ENCODE measurements around the gene TRIO. TPM values are rescaled to one million over a fixed set of nuclear protein-coding genes. Genes with fewer than 3 reads are reported as not detected.
A peak's percentile ranks its signal among the peaks of the same experiment; 100 is the strongest.

Gene TRIO
- polyA plus RNA-seq, 2 donors = 10.3 to 22.8 TPM

DNA sequence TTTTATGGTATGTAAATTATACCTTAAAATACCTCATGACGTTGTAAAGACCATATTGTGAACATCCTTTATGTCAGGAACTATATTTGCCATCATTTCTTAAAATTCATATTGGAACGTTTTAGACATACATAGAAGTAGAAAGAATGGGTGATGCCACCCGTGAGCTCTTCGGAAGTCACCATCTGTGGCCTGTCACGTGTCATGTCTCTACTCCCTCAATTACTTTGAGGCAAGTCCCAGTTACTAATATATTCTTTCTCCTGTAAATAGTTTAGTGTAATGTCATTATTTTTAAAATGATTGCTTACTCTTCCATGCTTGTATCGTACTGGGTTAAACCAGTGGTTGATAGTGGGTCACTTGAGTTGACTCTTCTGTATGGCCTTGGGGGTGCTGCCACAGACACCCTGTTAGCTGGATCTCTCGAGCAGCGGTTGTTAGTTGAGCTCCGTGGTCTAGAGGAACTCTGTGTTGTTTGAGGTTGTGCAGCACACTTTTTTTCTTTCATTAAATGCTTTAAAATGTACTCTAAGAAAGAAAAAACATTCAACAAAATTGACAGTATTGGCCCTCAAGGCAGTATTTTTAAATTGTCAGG is 66.2 kb downstream of the TRIO start:
- Histone ChIP-seq H3K9me3 (ENCODE audit: control insufficient read depth in 2 of 2, insufficient read depth in 1 of 2, low read depth in 1 of 2, low read length in 1 of 2) (no peaks in the 10 kb centered on the region), H3K4me1 (ENCODE audit: control insufficient read depth in 2 of 2, insufficient read depth in 2 of 2, low read length in 1 of 2) (peaks cover 2 to 4% of the 10 kb centered on the region in 2 donors), H3K36me3 (ENCODE audit: control insufficient read depth in 2 of 2, insufficient read depth in 2 of 2, low read length in 1 of 2) (no peaks in the 10 kb centered on the region), H3K4me3 (ENCODE audit: low read depth in 1 of 2, low read length in 2 of 2) (no peak overlapping the region), H3K27me3 (ENCODE audit: control insufficient read depth in 1 of 2, insufficient read depth in 2 of 2, low read length in 2 of 2) (no peaks in the 10 kb centered on the region), H3K27ac (ENCODE audit: low read depth in 2 of 2, low read length in 1 of 2) (peak overlapping the region in 1 of 2 donors; percentile 53)
- WGBS, 2 donors = 81 to 83% methylated on average over 9 of the region's 9 CpGs

DNA sequence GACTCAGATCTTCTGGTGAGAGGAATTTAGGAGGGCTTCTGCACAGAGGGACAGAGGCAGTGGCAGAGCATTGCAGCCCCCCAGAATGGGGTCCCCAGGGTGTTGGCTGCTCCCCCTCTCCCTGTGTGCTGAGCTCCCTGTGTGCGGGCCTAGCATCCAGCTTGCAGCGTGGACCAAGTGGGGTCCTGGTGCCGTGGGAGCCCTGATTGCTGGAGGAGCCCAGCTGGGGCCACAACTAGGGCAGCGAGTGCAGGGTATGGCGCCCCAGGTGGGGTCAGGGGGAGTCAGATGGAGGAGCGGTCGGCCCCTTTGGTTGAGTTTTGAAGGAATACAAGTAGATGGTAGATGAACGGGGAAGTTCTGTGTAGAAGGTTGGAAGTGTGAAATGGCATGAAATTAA is 66.7 kb downstream of the TRIO start:
- no peak overlapping the region for H3K4me3 ChIP-seq (ENCODE audit: low read depth in 1 of 2, low read length in 2 of 2)
- no peaks in the 10 kb centered on the region for H3K36me3 ChIP-seq (ENCODE audit: control insufficient read depth in 2 of 2, insufficient read depth in 2 of 2, low read length in 1 of 2)
- H3K4me1 ChIP-seq (ENCODE audit: control insufficient read depth in 2 of 2, insufficient read depth in 2 of 2, low read length in 1 of 2) = peaks cover 2 to 4% of the 10 kb centered on the region in 2 donors
- H3K9me3 ChIP-seq (ENCODE audit: control insufficient read depth in 2 of 2, insufficient read depth in 1 of 2, low read depth in 1 of 2, low read length in 1 of 2) = no peaks in the 10 kb centered on the region
- no peak overlapping the region for H3K27ac ChIP-seq (ENCODE audit: low read depth in 2 of 2, low read length in 1 of 2)
- no peaks in the 10 kb centered on the region for H3K27me3 ChIP-seq (ENCODE audit: control insufficient read depth in 1 of 2, insufficient read depth in 2 of 2, low read length in 2 of 2)
- WGBS, 2 donors = 96 to 97% methylated on average over 8 of the region's 8 CpGs

DNA sequence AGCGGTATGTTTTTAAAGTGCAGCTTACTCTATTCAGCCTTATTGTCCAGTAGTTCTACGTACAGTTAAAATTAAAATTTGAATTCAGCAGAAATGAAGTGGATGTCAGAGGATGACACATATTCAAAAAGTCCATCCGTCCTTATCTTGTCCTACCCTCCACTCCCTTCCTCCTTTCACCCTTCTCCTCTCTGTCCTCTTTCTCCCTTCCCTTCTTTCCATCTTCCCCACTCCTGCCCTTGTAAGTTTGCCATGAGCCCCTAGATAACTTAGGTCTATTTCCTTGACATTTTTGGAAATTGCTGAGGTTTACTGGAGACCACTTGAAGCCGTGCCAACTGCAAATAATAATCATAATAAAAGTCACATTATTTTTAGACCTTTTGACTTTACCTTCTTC is 67.6 kb downstream of the TRIO start:
- Histone ChIP-seq H3K27me3 (ENCODE audit: control insufficient read depth in 1 of 2, insufficient read depth in 2 of 2, low read length in 2 of 2) (no peaks in the 10 kb centered on the region), H3K4me3 (ENCODE audit: low read depth in 1 of 2, low read length in 2 of 2) (no peak overlapping the region), H3K36me3 (ENCODE audit: control insufficient read depth in 2 of 2, insufficient read depth in 2 of 2, low read length in 1 of 2) (no peaks in the 10 kb centered on the region), H3K27ac (ENCODE audit: low read depth in 2 of 2, low read length in 1 of 2) (peak overlapping the region in 1 of 2 donors; percentile 15), H3K9me3 (ENCODE audit: control insufficient read depth in 2 of 2, insufficient read depth in 1 of 2, low read depth in 1 of 2, low read length in 1 of 2) (no peaks in the 10 kb centered on the region), H3K4me1 (ENCODE audit: control insufficient read depth in 2 of 2, insufficient read depth in 2 of 2, low read length in 1 of 2) (peaks cover 2 to 4% of the 10 kb centered on the region in 2 donors)
- 65 to 67% methylated on average over 4 of the region's 4 CpGs for WGBS, 2 donors

DNA sequence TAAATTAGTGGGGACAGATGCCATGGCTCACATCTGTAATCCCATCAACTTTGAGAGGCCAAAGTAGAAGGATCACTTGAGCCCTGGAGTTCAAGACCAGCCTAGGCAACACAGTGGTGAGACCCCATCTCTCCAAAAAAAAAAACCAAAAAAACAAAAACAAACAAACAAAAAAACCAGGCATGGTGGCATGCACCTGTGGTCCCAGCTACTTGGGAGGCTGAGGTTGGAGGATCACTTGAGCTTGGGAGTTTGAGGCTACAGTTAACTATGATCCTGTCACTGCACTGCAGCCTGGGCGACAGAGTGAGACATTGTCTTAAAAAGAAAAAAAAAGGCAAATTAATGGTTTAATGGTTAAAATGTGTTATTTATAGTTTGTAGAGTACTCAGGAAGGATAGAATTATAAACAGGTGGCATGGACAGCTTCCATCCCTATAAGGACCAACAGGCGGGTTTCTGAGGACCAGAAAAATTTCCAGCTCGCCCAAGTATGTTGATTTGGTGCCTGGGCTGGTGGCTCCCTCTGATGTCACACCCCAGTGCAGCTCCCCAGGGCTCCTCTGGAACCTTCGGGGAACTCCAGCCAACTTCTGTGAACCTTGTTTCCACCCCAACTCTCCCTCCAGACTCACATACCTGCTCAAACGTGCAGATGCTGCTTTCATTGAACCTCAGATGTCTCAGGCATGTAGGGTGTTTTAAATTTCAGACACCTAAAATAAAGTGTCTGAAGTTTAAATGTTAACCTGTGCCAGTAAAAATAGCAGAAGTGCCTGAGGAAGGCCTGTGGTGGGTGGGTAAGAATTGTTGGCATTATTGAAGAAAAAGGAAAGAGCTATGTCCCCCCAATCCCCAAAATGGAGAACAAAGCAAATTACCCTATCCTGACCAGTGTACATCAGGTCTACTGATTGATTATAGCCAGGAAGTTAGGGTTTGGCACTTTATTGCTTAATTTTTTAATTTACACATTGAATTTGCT is 69.0 kb downstream of the TRIO start:
- Histone ChIP-seq H3K27ac (ENCODE audit: low read depth in 2 of 2, low read length in 1 of 2) (no peak overlapping the region), H3K27me3 (ENCODE audit: control insufficient read depth in 1 of 2, insufficient read depth in 2 of 2, low read length in 2 of 2) (no peaks in the 10 kb centered on the region), H3K4me1 (ENCODE audit: control insufficient read depth in 2 of 2, insufficient read depth in 2 of 2, low read length in 1 of 2) (peaks cover 2 to 4% of the 10 kb centered on the region in 2 donors), H3K9me3 (ENCODE audit: control insufficient read depth in 2 of 2, insufficient read depth in 1 of 2, low read depth in 1 of 2, low read length in 1 of 2) (no peaks in the 10 kb centered on the region), H3K4me3 (ENCODE audit: low read depth in 1 of 2, low read length in 2 of 2) (no peak overlapping the region), H3K36me3 (ENCODE audit: control insufficient read depth in 2 of 2, insufficient read depth in 2 of 2, low read length in 1 of 2) (no peaks in the 10 kb centered on the region)
- 61 to 69% methylated on average over 5 of the region's 5 CpGs for WGBS, 2 donors

DNA sequence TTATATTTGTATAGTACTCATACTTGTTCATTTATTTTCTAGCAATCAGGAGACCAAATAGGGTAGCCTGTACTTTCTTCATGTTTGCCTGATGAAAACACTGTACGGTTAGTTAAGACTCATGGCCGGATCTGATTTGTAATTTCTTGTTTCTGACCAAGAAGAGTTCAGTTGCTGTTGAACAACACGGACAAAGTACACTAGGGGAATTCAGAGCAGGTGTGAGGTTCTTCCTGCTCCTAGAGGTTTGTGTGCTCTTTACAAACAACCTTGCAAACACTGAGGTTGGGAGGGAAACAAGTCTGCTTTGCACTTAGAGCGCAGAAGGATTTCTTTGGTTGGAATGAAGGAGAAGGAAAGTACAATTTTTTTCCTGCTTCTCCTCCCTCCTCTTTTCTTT is 69.7 kb downstream of the TRIO start:
- H3K36me3 ChIP-seq (ENCODE audit: control insufficient read depth in 2 of 2, insufficient read depth in 2 of 2, low read length in 1 of 2) = no peaks in the 10 kb centered on the region
- H3K27me3 ChIP-seq (ENCODE audit: control insufficient read depth in 1 of 2, insufficient read depth in 2 of 2, low read length in 2 of 2) = no peaks in the 10 kb centered on the region
- no peak overlapping the region for H3K27ac ChIP-seq (ENCODE audit: low read depth in 2 of 2, low read length in 1 of 2)
- H3K4me3 ChIP-seq (ENCODE audit: low read depth in 1 of 2, low read length in 2 of 2) = no peak overlapping the region
- WGBS, 2 donors = 46 to 63% methylated on average over 4 of the region's 4 CpGs
- H3K9me3 ChIP-seq (ENCODE audit: control insufficient read depth in 2 of 2, insufficient read depth in 1 of 2, low read depth in 1 of 2, low read length in 1 of 2) = no peaks in the 10 kb centered on the region
- H3K4me1 ChIP-seq (ENCODE audit: control insufficient read depth in 2 of 2, insufficient read depth in 2 of 2, low read length in 1 of 2) = peaks cover 0 to 4% of the 10 kb centered on the region in 2 donors

DNA sequence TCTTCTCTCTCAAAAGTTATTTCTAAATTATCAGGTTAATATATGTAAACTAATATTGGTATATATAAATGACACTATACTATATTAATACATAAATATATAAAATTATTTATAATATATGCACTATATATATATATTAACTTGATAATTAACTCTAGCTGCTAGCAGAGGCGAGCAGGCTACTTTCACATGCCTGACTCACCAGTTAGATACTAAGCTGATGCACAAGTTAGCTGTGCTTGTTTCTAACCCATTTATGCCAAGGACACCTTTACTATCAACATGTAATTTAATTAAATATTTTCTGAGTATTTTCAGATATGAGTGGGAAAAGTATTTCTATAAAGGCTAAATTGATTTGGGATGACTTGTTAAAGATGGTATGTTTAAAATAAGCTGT is 70.1 kb downstream of the TRIO start:
- 76 to 78% methylated on average over 1 of the region's 1 CpG for WGBS, 2 donors

DNA sequence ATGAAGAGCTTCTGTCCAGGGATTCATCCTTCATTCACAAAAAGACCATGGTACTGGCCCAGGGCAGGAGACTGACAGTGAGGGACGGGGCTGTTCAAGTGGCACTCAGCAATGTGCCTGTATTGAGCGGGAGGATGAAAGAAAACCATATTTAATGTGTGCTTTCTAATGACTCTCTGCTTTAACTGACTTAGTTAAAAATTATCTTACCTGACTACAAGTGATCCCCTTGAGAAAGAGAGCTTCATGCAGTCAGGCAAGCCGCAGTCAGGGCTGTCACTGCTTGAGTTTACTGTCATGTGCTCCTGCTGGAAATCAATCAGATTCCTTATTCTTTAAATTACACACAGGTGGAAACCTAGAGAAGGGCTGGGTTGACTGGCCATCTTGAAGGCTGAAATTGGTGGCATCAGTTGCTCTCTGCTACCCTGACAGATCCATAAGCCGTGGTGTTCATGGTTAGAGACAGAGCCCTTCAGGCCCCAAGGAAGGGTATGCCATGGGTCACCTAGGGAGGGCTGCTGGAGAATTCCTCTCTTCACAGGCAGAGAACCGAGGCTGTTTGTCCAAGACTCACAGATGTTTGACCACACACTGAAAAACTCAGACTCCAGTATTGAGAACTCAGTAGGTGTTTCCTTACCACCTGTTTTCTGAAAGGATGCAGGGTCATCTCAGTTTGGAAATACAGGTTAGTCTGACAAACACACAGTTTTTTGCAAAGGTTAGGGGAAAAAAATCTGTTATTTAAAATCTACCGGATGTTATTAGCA is 70.9 kb downstream of the TRIO start:
- Histone ChIP-seq H3K4me3 (ENCODE audit: low read depth in 1 of 2, low read length in 2 of 2) (no peak overlapping the region), H3K36me3 (ENCODE audit: control insufficient read depth in 2 of 2, insufficient read depth in 2 of 2, low read length in 1 of 2) (no peaks in the 10 kb centered on the region), H3K27me3 (ENCODE audit: control insufficient read depth in 1 of 2, insufficient read depth in 2 of 2, low read length in 2 of 2) (no peaks in the 10 kb centered on the region), H3K4me1 (ENCODE audit: control insufficient read depth in 2 of 2, insufficient read depth in 2 of 2, low read length in 1 of 2) (peaks cover 0 to 4% of the 10 kb centered on the region in 2 donors), H3K9me3 (ENCODE audit: control insufficient read depth in 2 of 2, insufficient read depth in 1 of 2, low read depth in 1 of 2, low read length in 1 of 2) (no peaks in the 10 kb centered on the region), H3K27ac (ENCODE audit: low read depth in 2 of 2, low read length in 1 of 2) (peak overlapping the region in 1 of 2 donors; percentile 9)
- 73 to 84% methylated on average over 6 of the region's 6 CpGs for WGBS, 2 donors

More for the DNA sequence above, 70.1 kb downstream of the TRIO start:
- no peaks in the 10 kb centered on the region for H3K27me3 ChIP-seq (ENCODE audit: control insufficient read depth in 1 of 2, insufficient read depth in 2 of 2, low read length in 2 of 2)
- no peak overlapping the region for H3K4me3 ChIP-seq (ENCODE audit: low read depth in 1 of 2, low read length in 2 of 2)
- H3K27ac ChIP-seq (ENCODE audit: low read depth in 2 of 2, low read length in 1 of 2) = no peak overlapping the region
- H3K36me3 ChIP-seq (ENCODE audit: control insufficient read depth in 2 of 2, insufficient read depth in 2 of 2, low read length in 1 of 2) = no peaks in the 10 kb centered on the region
- peaks cover 0 to 4% of the 10 kb centered on the region in 2 donors for H3K4me1 ChIP-seq (ENCODE audit: control insufficient read depth in 2 of 2, insufficient read depth in 2 of 2, low read length in 1 of 2)
- H3K9me3 ChIP-seq (ENCODE audit: control insufficient read depth in 2 of 2, insufficient read depth in 1 of 2, low read depth in 1 of 2, low read length in 1 of 2) = no peaks in the 10 kb centered on the region

DNA sequence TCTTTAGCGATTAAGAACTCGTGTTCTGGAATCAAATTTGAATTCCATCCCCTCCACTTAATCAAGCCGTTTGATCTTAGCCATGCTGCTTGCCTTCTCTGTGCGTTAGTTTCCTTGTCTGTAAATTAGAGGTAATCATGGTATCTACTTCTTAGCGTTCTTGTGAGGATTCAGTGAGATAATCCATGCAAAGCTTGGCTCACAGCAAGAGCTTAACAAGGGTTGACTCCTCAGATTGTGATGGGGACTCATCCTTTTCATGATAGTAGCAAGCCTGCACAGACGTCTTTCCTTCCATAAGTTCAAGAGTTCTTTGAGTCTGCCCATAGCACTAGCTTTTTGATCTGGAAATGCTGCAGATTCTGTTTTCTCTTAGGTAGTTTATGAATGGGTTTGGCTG is 72.8 kb downstream of the TRIO start:
- Histone ChIP-seq H3K9me3 (ENCODE audit: control insufficient read depth in 2 of 2, insufficient read depth in 1 of 2, low read depth in 1 of 2, low read length in 1 of 2) (no peaks in the 10 kb centered on the region), H3K36me3 (ENCODE audit: control insufficient read depth in 2 of 2, insufficient read depth in 2 of 2, low read length in 1 of 2) (no peaks in the 10 kb centered on the region), H3K27me3 (ENCODE audit: control insufficient read depth in 1 of 2, insufficient read depth in 2 of 2, low read length in 2 of 2) (no peaks in the 10 kb centered on the region), H3K4me1 (ENCODE audit: control insufficient read depth in 2 of 2, insufficient read depth in 2 of 2, low read length in 1 of 2) (peaks cover 0 to 4% of the 10 kb centered on the region in 2 donors), H3K4me3 (ENCODE audit: low read depth in 1 of 2, low read length in 2 of 2) (no peak overlapping the region), H3K27ac (ENCODE audit: low read depth in 2 of 2, low read length in 1 of 2) (no peak overlapping the region)
- WGBS, 2 donors = 88 to 91% methylated on average over 6 of the region's 6 CpGs

DNA sequence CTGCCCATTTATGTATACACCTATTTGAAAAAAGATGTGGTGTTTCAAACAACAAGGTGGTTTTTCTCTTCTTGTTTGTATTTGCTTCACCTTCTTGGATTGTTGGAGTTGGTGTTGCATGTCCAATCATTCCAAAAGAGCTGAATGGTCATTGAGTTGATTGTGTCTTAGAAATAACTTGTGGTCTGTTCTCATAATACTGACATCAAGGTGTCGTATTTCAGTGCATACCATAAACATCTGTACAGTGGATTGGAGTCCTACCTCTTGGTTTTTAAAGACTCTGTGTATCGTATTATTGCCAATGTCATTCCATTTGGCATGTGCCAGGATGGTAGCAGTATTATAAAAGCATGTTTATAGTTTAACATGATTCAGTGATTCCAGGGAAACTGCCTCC is 73.2 kb downstream of the TRIO start:
- no peaks in the 10 kb centered on the region for H3K36me3 ChIP-seq (ENCODE audit: control insufficient read depth in 2 of 2, insufficient read depth in 2 of 2, low read length in 1 of 2)
- no peaks in the 10 kb centered on the region for H3K27me3 ChIP-seq (ENCODE audit: control insufficient read depth in 1 of 2, insufficient read depth in 2 of 2, low read length in 2 of 2)
- H3K9me3 ChIP-seq (ENCODE audit: control insufficient read depth in 2 of 2, insufficient read depth in 1 of 2, low read depth in 1 of 2, low read length in 1 of 2) = no peaks in the 10 kb centered on the region
- no peak overlapping the region for H3K27ac ChIP-seq (ENCODE audit: low read depth in 2 of 2, low read length in 1 of 2)
- H3K4me3 ChIP-seq (ENCODE audit: low read depth in 1 of 2, low read length in 2 of 2) = no peak overlapping the region
- peaks cover 0 to 4% of the 10 kb centered on the region in 2 donors for H3K4me1 ChIP-seq (ENCODE audit: control insufficient read depth in 2 of 2, insufficient read depth in 2 of 2, low read length in 1 of 2)
- 89 to 90% methylated on average over 2 of the region's 2 CpGs for WGBS, 2 donors

All from esophagus (tissue), 2 donors.